Testis (tissue), 3 donors: ENCODE measurements around the gene MAPRE3. TPM values are rescaled to one million over a fixed set of nuclear protein-coding genes. Genes with fewer than 3 reads are reported as not detected.

Source experiments
- DNase-seq: peaks from one replicate; pipeline ENCODE4 v3.0.0-alpha.2; 2019
- H3K27ac ChIP-seq, 2 donors: fragments of 200-600 bp; sonication (generic); one replicate each; pipeline ENCODE4 v1.5.1; 2019
- H3K27me3 ChIP-seq: fragments of 200-600 bp; sonication (generic); one replicate; pipeline ENCODE4 v1.5.1; 2019
- H3K36me3 ChIP-seq: fragments of 200-600 bp; sonication (generic); one replicate; pipeline ENCODE4 v1.5.1; 2017; ENCODE audit warnings: low read depth; ENCODE audit errors: missing control alignments
- H3K4me1 ChIP-seq: fragments of 200-600 bp; sonication (generic); one replicate; pipeline ENCODE4 v1.5.1; 2019
- H3K4me3 ChIP-seq, 2 donors: fragments of 200-600 bp; sonication (generic); one replicate each; pipeline ENCODE4 v1.5.1; 2017 to 2019
- H3K9me3 ChIP-seq: fragments of 200-600 bp; sonication (generic); one replicate; pipeline ENCODE4 v1.5.1; 2017
- POLR2A ChIP-seq: fragments of 450-650 bp; IDR thresholded peaks from one replicate; pipeline ENCODE4 v1.6.1; 2017; ENCODE audit warnings: antibody characterized with exemption, mild to moderate bottlenecking, moderate library complexity
- WGBS, 2 donors: methylation state at CpG; one replicate each; pipeline ENCODE4 v1.1.5; 2018; 5-methylcytosine and 5-hydroxymethylcytosine counted together
- intact Hi-C: fragments of 100-400 bp; cut with DNase I; formaldehyde crosslinking; loops from one replicate; pipeline ENCODE4 v1.15.1; 2023; ENCODE audit warnings: low total_unique reads
- polyA plus RNA-seq: library from polyadenylated mRNA; stranded (reverse); fragments of 350-450 nt; fragmentation: Illumina TruSeq; extraction: RNeasy Lipid Tissue Mini Kit (QIAGEN cat#74804); gene quantifications from one replicate; pipeline ENCODE4 v1.2.3, GENCODE V29; 2014; ENCODE audit warnings: low read depth, low replicate concordance; ENCODE audit not compliant: insufficient read depth
- total RNA-seq, 2 donors: library from RNA; depleted of rRNA; stranded (reverse); fragments of >200 nt; gene quantifications; one replicate each; pipeline ENCODE4 v1.2.3, GENCODE V29; 2016
- TF ChIP-seq, protein P1 (sequence below), 3 experiments: fragments of 450-650 bp in 2 of 3; fragments of 200-600 bp in 1 of 3; sonication (generic) in 1 of 3; IDR thresholded peaks; one replicate each; pipeline ENCODE4 v1.5.1; 2016 to 2019; ENCODE audit warnings: antibody characterized with exemption in 3 of 3, mild to moderate bottlenecking in 2 of 3, moderate library complexity in 1 of 3

Gene MAPRE3
- total and polyA plus RNA-seq, 3 donors from 2014 or later = 31.4 to 112 (median 49.8) TPM

DNA sequence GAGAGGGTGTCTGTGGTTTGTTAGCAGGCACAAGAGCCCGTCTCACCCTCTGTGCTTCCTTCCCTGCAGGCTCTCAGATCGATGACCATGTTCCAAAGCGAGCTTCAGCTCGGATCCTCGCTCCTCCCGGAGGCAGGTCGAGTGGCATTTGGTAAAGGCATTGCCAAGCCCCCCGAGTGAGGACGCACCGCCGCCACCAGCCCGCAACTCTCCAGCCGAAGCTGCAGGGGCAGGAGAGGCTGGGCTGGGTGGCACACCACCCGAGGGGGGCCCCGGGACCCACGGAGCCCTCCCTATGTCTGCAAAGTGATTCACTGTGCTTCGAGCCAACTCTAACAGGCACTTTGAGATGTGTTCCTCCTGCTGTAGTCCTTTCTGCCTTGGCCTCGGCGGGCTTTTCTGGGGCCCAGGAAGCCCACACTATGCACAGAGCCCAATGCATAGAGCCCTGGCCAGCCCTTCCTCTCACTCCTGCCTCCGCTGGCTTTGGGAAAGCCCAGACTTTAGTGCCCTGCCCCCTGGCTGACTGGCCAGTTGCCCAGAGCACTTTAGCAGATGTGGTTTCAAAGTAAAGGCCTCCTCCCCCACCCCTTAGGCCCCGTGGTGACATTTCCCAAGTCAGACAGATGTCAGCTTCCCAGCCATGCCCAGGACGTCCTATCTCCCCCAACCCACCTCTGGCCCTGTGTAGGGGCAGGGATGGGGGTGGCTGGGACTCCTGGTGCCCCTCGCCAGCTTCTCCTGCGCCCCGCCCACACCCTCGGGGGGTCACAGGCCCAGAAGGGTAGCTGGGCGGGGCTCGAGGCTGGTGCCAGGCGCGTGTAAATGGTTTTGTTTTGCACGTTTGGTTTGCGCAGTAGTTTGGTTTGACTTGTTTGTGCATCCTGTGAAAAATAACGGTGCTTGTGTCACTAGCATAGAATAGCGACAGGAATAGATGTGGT, 23.3 kb upstream of the MAPRE3 start:
- WGBS, 2 donors = 65 to 79% methylated on average over 4 to 34 of the region's 34 CpGs
- TF ChIP-seq, protein P1, sequence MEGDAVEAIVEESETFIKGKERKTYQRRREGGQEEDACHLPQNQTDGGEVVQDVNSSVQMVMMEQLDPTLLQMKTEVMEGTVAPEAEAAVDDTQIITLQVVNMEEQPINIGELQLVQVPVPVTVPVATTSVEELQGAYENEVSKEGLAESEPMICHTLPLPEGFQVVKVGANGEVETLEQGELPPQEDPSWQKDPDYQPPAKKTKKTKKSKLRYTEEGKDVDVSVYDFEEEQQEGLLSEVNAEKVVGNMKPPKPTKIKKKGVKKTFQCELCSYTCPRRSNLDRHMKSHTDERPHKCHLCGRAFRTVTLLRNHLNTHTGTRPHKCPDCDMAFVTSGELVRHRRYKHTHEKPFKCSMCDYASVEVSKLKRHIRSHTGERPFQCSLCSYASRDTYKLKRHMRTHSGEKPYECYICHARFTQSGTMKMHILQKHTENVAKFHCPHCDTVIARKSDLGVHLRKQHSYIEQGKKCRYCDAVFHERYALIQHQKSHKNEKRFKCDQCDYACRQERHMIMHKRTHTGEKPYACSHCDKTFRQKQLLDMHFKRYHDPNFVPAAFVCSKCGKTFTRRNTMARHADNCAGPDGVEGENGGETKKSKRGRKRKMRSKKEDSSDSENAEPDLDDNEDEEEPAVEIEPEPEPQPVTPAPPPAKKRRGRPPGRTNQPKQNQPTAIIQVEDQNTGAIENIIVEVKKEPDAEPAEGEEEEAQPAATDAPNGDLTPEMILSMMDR (IDR thresholded peaks at IDR 0.05) = no peak
- H3K27ac ChIP-seq = no peak overlapping the region
- H3K4me3 ChIP-seq = no peak overlapping the region
- H3K27me3 ChIP-seq = no peaks in the 10 kb centered on the region
- H3K9me3 ChIP-seq = no peaks in the 10 kb centered on the region
- H3K36me3 ChIP-seq = no peaks in the 10 kb centered on the region
- intact Hi-C loops = no loop called here
- H3K4me1 ChIP-seq = no peaks in the 10 kb centered on the region
- DNase-seq = no peak

DNA sequence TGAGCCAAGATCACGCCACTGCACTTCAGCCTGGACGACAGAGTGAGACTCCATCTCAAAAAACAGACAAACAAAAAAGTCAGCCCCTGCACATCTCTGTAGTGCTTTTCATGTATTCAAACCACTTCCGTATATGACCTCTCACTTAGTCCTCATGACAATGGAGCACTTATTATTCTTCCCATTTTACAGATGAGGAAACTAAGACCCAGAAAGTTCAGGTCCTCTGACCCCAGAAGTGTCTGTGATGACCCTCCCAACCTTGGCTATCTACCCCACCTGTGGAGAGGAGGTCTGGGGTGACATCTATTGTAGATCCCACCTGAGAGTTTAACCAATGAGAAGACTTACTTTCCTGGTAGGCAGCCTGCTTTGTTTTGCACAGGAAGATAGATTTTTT, 21.6 kb upstream of the MAPRE3 start:
- TF ChIP-seq POLR2A = no peak
- TF ChIP-seq, protein P1 (IDR thresholded peaks at IDR 0.05) = no peak
- DNase-seq = no peak
- H3K9me3 ChIP-seq = no peaks in the 10 kb centered on the region
- H3K36me3 ChIP-seq = no peaks in the 10 kb centered on the region
- intact Hi-C loops = no loop called here
- no peaks in the 10 kb centered on the region for H3K27me3 ChIP-seq
- no peak overlapping the region for H3K4me3 ChIP-seq
- 94 to 98% methylated on average over 3 of the region's 3 CpGs for WGBS, 2 donors
- H3K4me1 ChIP-seq = no peaks in the 10 kb centered on the region
- H3K27ac ChIP-seq = no peak overlapping the region

DNA sequence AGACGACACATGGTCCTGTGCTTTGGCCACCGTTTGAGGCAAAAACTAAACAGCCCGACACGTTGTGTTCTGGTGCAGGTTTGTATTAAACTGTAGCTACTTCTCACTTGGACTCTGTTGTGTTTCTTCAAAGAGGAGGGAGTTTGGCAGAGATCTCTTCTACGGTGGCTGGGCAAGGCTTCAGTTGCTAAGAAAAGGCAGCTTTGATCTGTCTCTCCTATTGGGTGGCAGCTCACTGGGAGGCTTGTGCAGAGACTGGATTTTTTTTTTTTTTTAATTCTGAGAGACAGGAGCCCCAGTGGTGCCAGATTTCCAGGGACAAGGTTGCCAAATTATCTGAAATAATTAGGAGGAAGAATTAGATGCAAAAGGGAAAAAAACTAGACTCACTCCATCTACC, 20.2 kb upstream of the MAPRE3 start:
- Histone ChIP-seq H3K27ac (no peak overlapping the region), H3K4me1 (no peaks in the 10 kb centered on the region), H3K27me3 (no peaks in the 10 kb centered on the region), H3K4me3 (no peak overlapping the region), H3K9me3 (no peaks in the 10 kb centered on the region), H3K36me3 (no peaks in the 10 kb centered on the region)
- no peak for DNase-seq
- intact Hi-C loops = no loop called here
- 78 to 90% methylated on average over 5 of the region's 5 CpGs for WGBS, 2 donors
- TF ChIP-seq, protein P1 (IDR thresholded peaks at IDR 0.05) = no peak
- TF ChIP-seq POLR2A = no peak

DNA sequence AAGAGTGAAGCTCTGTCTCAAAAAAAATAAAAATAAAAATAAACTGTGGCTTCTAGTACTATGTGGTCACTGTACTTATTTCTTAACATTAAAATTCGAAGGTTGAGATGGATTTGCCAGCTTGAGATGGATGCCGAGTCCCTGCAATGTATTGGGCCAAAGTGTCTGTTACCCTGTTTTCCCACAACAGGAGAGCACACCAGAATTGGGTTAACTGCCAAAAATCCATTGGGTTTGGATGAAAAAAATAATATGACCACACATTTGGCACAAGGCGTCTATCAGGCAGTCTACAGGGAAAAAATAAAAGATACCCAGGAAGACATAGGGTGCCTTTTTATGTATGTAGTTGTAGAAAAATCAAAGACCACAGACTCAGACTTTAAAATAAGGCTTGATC, 19.2 kb upstream of the MAPRE3 start:
- H3K4me1 ChIP-seq = no peaks in the 10 kb centered on the region
- DNase-seq = no peak
- H3K9me3 ChIP-seq = no peaks in the 10 kb centered on the region
- no peaks in the 10 kb centered on the region for H3K36me3 ChIP-seq
- no peak overlapping the region for H3K4me3 ChIP-seq
- no peak overlapping the region for H3K27ac ChIP-seq
- intact Hi-C loops = no loop called here
- 75 to 91% methylated on average over 3 of the region's 3 CpGs for WGBS, 2 donors
- H3K27me3 ChIP-seq = no peaks in the 10 kb centered on the region
- TF ChIP-seq, protein P1 (IDR thresholded peaks at IDR 0.05) = no peak
- TF ChIP-seq POLR2A = no peak

DNA sequence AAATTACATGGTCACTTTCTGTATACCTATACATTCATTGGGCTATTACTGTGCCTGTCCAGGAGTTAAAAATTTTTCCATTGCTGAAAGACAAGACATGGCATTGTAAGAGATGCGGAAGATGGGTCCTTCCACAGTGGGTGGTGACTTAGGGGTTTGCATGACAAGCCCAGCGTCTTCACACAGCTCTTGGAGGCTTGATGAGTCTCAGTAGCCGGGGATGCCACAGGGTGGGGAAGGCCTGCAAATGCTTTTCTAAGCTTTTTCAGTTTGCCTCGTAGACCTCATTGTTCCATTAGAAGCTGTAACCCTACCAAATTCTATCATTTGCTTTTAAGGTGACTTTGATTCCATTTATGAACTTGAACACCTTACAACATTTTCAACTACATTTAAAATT, 18.1 kb upstream of the MAPRE3 start:
- Histone ChIP-seq H3K36me3 (no peaks in the 10 kb centered on the region), H3K27ac (no peak overlapping the region), H3K4me1 (no peaks in the 10 kb centered on the region), H3K9me3 (no peaks in the 10 kb centered on the region), H3K4me3 (no peak overlapping the region), H3K27me3 (no peaks in the 10 kb centered on the region)
- TF ChIP-seq, protein P1 (IDR thresholded peaks at IDR 0.05) = no peak
- TF ChIP-seq POLR2A = no peak
- no peak for DNase-seq
- 71 to 84% methylated on average over 4 of the region's 4 CpGs for WGBS, 2 donors
- intact Hi-C loops = no loop called here
